GM12891 (cell line): ENCODE data around the gene ARHGEF6.

Source experiments
- POLR2A ChIP-seq: IDR thresholded peaks from 2 replicates; pipeline ENCODE4 v1.6.1; 2011; ENCODE audit warnings: low read depth, low read length, control low read depth
- POLR2AphosphoS5 ChIP-seq: IDR thresholded peaks from 2 replicates; pipeline ENCODE4 v1.6.1; 2011; ENCODE audit warnings: low read depth, low read length, control low read depth
- SPI1 ChIP-seq: IDR thresholded peaks from 2 replicates; pipeline ENCODE4 v1.6.1; 2011; ENCODE audit warnings: low read depth, low read length, control low read depth

- TF ChIP-seq POLR2A (no peak), SPI1 (no peak), POLR2AphosphoS5 (no peak)
These were observed 55.2 kb downstream of the ARHGEF6 start for GRCh38 chrX:136725441-136726104.
